Measurements from ENCODE around the gene IREB2. TPM values are rescaled to one million over a fixed set of nuclear protein-coding genes. Genes with fewer than 3 reads are reported as not detected.

IREB2 gene
- total and polyA plus RNA-seq, 2 donors (not counting 3 experiments of a cell fraction or from before 2014, with no cell fraction given) = 12.7 to 51.4 TPM

GRCh38 chr15:78420220-78420619 is 17.8 kb upstream of the IREB2 start:
- no peaks in the 10 kb centered on the region for H4K20me1 ChIP-seq (replicated peaks; ENCODE audit: control insufficient read depth, extremely low read depth, insufficient read depth, low read length)
- no peaks in the 10 kb centered on the region for H3K9me1 ChIP-seq (replicated peaks; ENCODE audit: control insufficient read depth, extremely low read depth, insufficient read depth, low read length)
- peaks cover 9 to 16% of the 10 kb centered on the region in 2 experiments for H3K27me3 ChIP-seq (ENCODE audit: control insufficient read depth in 2 of 2, insufficient read depth in 2 of 2, low read length in 2 of 2)
- H3K9ac ChIP-seq (replicated peaks; ENCODE audit: extremely low read depth, insufficient read depth, low read length) = no peak overlapping the region
- no peaks in the 10 kb centered on the region for H3K9me3 ChIP-seq (replicated peaks; ENCODE audit: control insufficient read depth, insufficient read depth, low read length)
- no TSS peak for BruUV-seq (replicated peaks)
- H2AFZ ChIP-seq (ENCODE audit: low read depth, low read length) = no peak overlapping the region
- ChIA-PET CTCF (interaction anchor here (1.5 to 10.8 kb wide), 2 partner anchors 74 to 109 kb away, joined by 4 to 367 read pairs; no protein-coding TSS in a partner anchor), POLR2A (interaction anchor here (0.6 kb wide), 1 partner anchor 61 kb away, joined by 3 read pairs; no protein-coding TSS in a partner anchor)
- no peaks in the 10 kb centered on the region for H3K4me1 ChIP-seq (ENCODE audit: control insufficient read depth, extremely low read depth, insufficient read depth, low read length)
- H3K36me3 ChIP-seq (ENCODE audit: control insufficient read depth in 2 of 2, extremely low read depth in 1 of 2, insufficient read depth in 2 of 2, low read length in 2 of 2) = no peaks in the 10 kb centered on the region
- no peak overlapping the region for H3K4me2 ChIP-seq (ENCODE audit: insufficient read depth, low read length)
- H3K4me3 ChIP-seq (replicated peaks in 1 of 3; ENCODE audit: insufficient read depth in 1 of 3, low read depth in 1 of 3, low read length in 3 of 3) = no peak overlapping the region
- TF ChIP-seq POLR2A (IDR thresholded peaks at IDR 0.05; ENCODE audit: low read depth, low read length) = no peak
- no peak for TF ChIP-seq CTCF (IDR thresholded peaks at IDR 0.05; ENCODE audit: extremely low read depth in 1 of 2, insufficient read depth in 1 of 2, low read depth in 1 of 2, low read length in 2 of 2)
- no peak for TF ChIP-seq FOS (IDR thresholded peaks at IDR 0.05; ENCODE audit: borderline replicate concordance, insufficient read depth, low read length)
- TF ChIP-seq MAX (IDR thresholded peaks at IDR 0.05; ENCODE audit: insufficient read depth, insufficient read length) = no peak
- TF ChIP-seq JUN (IDR thresholded peaks at IDR 0.05; ENCODE audit: borderline replicate concordance, insufficient read depth, insufficient read length, low read depth) = no peak
- TF ChIP-seq EZH2 (IDR thresholded peaks at IDR 0.05; ENCODE audit: borderline replicate concordance, low read depth, low read length, severe bottlenecking) = no peak
- TF ChIP-seq POLR2AphosphoS5 (IDR thresholded peaks at IDR 0.05; ENCODE audit: insufficient read depth, low read depth, low read length) = no peak
- no peak for TF ChIP-seq GATA2 (IDR thresholded peaks at IDR 0.05; ENCODE audit: insufficient read depth, insufficient read length, low read depth, low read length)
- TF ChIP-seq MYC (IDR thresholded peaks at IDR 0.05; ENCODE audit: low read depth, low read length) = no peak
- no peak overlapping the region for H3K27ac ChIP-seq (ENCODE audit: insufficient read depth, low read depth, low read length)
- dilution Hi-C loops (cut with MboI; ENCODE audit: extremely low pct_ligation_motif_present, low sequenced_read_pairs) (no loop called here), intact Hi-C loops (cut with micrococcal nuclease) (no loop called here)
- no peaks in the 10 kb centered on the region for H3K79me2 ChIP-seq (ENCODE audit: control insufficient read depth, insufficient read depth, low read length)
- FAIRE-seq (no peak), DNase-seq (ENCODE audit: low read depth, low spot score) (no peak)

Measured in endothelial cell of umbilical vein (primary cell).